Measurements from ENCODE around the gene COL6A1. TPM values are rescaled to one million over a fixed set of nuclear protein-coding genes. Genes with fewer than 3 reads are reported as not detected.

Gene COL6A1
- total and polyA plus RNA-seq, 2 donors (not counting 3 experiments of a cell fraction or from before 2014, with no cell fraction given): 30.1 to 42.4 TPM

DNA sequence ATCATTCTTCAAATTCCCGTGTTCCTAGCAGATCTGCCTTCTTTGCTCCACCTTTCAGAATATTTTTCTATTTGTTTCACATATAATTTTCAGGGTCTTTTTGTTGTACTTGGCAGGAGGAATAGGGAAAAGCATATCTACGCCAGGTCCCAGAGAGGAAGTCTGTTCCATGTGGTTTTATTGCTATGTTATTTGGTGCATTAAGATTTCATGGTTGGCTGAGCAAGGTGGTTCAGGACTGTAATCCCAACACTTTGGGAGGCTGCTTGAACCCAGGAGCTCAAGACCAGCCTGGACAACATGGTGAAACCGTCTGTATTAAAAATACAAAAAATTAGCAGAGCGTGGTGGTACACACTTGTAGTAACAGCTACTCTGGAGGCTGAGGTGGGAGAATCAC is 36.1 kb downstream of the COL6A1 start:
- Histone ChIP-seq H3K79me2 (ENCODE audit: control insufficient read depth, insufficient read depth, low read length) (no peaks in the 10 kb centered on the region), H4K20me1 (replicated peaks; ENCODE audit: control insufficient read depth, extremely low read depth, insufficient read depth, low read length) (no peaks in the 10 kb centered on the region), H3K36me3 (ENCODE audit: control insufficient read depth in 2 of 2, extremely low read depth in 1 of 2, insufficient read depth in 2 of 2, low read length in 2 of 2) (no peaks in the 10 kb centered on the region), H3K9me1 (replicated peaks; ENCODE audit: control insufficient read depth, extremely low read depth, insufficient read depth, low read length) (no peaks in the 10 kb centered on the region), H2AFZ (ENCODE audit: low read depth, low read length) (no peak overlapping the region), H3K27ac (ENCODE audit: insufficient read depth, low read depth, low read length) (no peak overlapping the region), H3K4me2 (ENCODE audit: insufficient read depth, low read length) (no peak overlapping the region), H3K27me3 (ENCODE audit: control insufficient read depth in 2 of 2, insufficient read depth in 2 of 2, low read length in 2 of 2) (peaks cover 14 to 32% of the 10 kb centered on the region in 2 experiments), H3K9ac (replicated peaks; ENCODE audit: extremely low read depth, insufficient read depth, low read length) (no peak overlapping the region), H3K4me1 (ENCODE audit: control insufficient read depth, extremely low read depth, insufficient read depth, low read length) (no peaks in the 10 kb centered on the region), H3K4me3 (replicated peaks in 1 of 3; ENCODE audit: insufficient read depth in 1 of 3, low read depth in 1 of 3, low read length in 3 of 3) (no peak overlapping the region), H3K9me3 (replicated peaks; ENCODE audit: control insufficient read depth, insufficient read depth, low read length) (no peaks in the 10 kb centered on the region)
- dilution Hi-C loops (cut with MboI; ENCODE audit: extremely low pct_ligation_motif_present, low sequenced_read_pairs) (no loop called here), intact Hi-C loops (cut with micrococcal nuclease) (no loop called here)
- POLR2A ChIA-PET: no interaction called here
- BruUV-seq (replicated peaks): no TSS peak
- FAIRE-seq (no peak), DNase-seq (ENCODE audit: low read depth, low spot score) (no peak)
- CTCF ChIA-PET: no interaction called here
- TF ChIP-seq FOS (IDR thresholded peaks at IDR 0.05; ENCODE audit: borderline replicate concordance, insufficient read depth, low read length) (no peak), POLR2A (IDR thresholded peaks at IDR 0.05; ENCODE audit: low read depth, low read length) (no peak)
- TF ChIP-seq, protein P1, sequence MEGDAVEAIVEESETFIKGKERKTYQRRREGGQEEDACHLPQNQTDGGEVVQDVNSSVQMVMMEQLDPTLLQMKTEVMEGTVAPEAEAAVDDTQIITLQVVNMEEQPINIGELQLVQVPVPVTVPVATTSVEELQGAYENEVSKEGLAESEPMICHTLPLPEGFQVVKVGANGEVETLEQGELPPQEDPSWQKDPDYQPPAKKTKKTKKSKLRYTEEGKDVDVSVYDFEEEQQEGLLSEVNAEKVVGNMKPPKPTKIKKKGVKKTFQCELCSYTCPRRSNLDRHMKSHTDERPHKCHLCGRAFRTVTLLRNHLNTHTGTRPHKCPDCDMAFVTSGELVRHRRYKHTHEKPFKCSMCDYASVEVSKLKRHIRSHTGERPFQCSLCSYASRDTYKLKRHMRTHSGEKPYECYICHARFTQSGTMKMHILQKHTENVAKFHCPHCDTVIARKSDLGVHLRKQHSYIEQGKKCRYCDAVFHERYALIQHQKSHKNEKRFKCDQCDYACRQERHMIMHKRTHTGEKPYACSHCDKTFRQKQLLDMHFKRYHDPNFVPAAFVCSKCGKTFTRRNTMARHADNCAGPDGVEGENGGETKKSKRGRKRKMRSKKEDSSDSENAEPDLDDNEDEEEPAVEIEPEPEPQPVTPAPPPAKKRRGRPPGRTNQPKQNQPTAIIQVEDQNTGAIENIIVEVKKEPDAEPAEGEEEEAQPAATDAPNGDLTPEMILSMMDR (IDR thresholded peaks at IDR 0.05; ENCODE audit: extremely low read depth in 1 of 2, insufficient read depth in 1 of 2, low read depth in 1 of 2, low read length in 2 of 2): no peak

DNA sequence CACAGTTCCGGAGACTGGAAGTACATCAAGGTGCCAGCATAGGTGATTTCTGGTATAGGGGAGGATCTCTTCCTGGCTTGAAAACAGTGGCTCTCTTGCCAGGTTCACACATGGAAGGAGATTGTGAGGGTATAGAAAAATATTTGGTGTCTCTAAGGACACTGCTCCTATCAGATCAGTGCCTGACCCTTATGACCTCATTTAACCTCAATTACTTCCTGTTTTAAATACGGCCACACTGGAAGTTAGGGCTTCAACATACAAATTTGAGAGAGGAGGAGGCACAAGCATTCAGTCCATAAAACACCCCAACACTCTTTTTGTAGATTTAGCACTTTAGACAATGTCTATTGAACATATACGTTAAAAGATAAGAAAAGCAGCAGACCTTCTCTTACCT is 37.0 kb downstream of the COL6A1 start:
- Histone ChIP-seq H3K27ac (ENCODE audit: insufficient read depth, low read depth, low read length) (no peak overlapping the region), H3K4me3 (replicated peaks in 1 of 3; ENCODE audit: insufficient read depth in 1 of 3, low read depth in 1 of 3, low read length in 3 of 3) (no peak overlapping the region), H2AFZ (ENCODE audit: low read depth, low read length) (no peak overlapping the region), H3K36me3 (ENCODE audit: control insufficient read depth in 2 of 2, extremely low read depth in 1 of 2, insufficient read depth in 2 of 2, low read length in 2 of 2) (no peaks in the 10 kb centered on the region), H3K9ac (replicated peaks; ENCODE audit: extremely low read depth, insufficient read depth, low read length) (no peak overlapping the region), H3K4me2 (ENCODE audit: insufficient read depth, low read length) (no peak overlapping the region), H3K79me2 (ENCODE audit: control insufficient read depth, insufficient read depth, low read length) (no peaks in the 10 kb centered on the region), H3K9me1 (replicated peaks; ENCODE audit: control insufficient read depth, extremely low read depth, insufficient read depth, low read length) (no peaks in the 10 kb centered on the region), H3K9me3 (replicated peaks; ENCODE audit: control insufficient read depth, insufficient read depth, low read length) (no peaks in the 10 kb centered on the region), H4K20me1 (replicated peaks; ENCODE audit: control insufficient read depth, extremely low read depth, insufficient read depth, low read length) (no peaks in the 10 kb centered on the region), H3K27me3 (ENCODE audit: control insufficient read depth in 2 of 2, insufficient read depth in 2 of 2, low read length in 2 of 2) (peaks cover 14 to 28% of the 10 kb centered on the region in 2 experiments), H3K4me1 (ENCODE audit: control insufficient read depth, extremely low read depth, insufficient read depth, low read length) (no peaks in the 10 kb centered on the region)
- DNase-seq (ENCODE audit: low read depth, low spot score) (no peak), FAIRE-seq (no peak)
- TF ChIP-seq JUN (IDR thresholded peaks at IDR 0.05; ENCODE audit: borderline replicate concordance, insufficient read depth, insufficient read length, low read depth): no peak
- TF ChIP-seq, protein P2, sequence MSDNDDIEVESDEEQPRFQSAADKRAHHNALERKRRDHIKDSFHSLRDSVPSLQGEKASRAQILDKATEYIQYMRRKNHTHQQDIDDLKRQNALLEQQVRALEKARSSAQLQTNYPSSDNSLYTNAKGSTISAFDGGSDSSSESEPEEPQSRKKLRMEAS (IDR thresholded peaks at IDR 0.05; ENCODE audit: insufficient read depth, insufficient read length): no peak
- no peak for TF ChIP-seq POLR2A (IDR thresholded peaks at IDR 0.05; ENCODE audit: low read depth, low read length)
- no peak for TF ChIP-seq MYC (IDR thresholded peaks at IDR 0.05; ENCODE audit: low read depth, low read length)
- TF ChIP-seq GATA2 (IDR thresholded peaks at IDR 0.05; ENCODE audit: insufficient read depth, insufficient read length, low read depth, low read length): no peak
- TF ChIP-seq, protein P1 (IDR thresholded peaks at IDR 0.05; ENCODE audit: extremely low read depth in 1 of 2, insufficient read depth in 1 of 2, low read depth in 1 of 2, low read length in 2 of 2): no peak
- TF ChIP-seq FOS (IDR thresholded peaks at IDR 0.05; ENCODE audit: borderline replicate concordance, insufficient read depth, low read length): no peak
- no peak for TF ChIP-seq POLR2AphosphoS5 (IDR thresholded peaks at IDR 0.05; ENCODE audit: insufficient read depth, low read depth, low read length)
- TF ChIP-seq EZH2 (IDR thresholded peaks at IDR 0.05; ENCODE audit: borderline replicate concordance, low read depth, low read length, severe bottlenecking): no peak
- intact Hi-C loops (cut with micrococcal nuclease) (no loop called here), dilution Hi-C loops (cut with MboI; ENCODE audit: extremely low pct_ligation_motif_present, low sequenced_read_pairs) (no loop called here)
- POLR2A ChIA-PET: no interaction called here
- CTCF ChIA-PET: no interaction called here
- BruUV-seq (replicated peaks): no TSS peak

Data from endothelial cell of umbilical vein (primary cell).